Measurements from ENCODE around the gene TUBA8.
"Not testable (repeated sequence)": the region's sequence is repeated elsewhere in the genome, so short reads cannot be mapped to it uniquely, and the experiment has no call there.

TUBA8 gene

GRCh38 chr22:18136563-18137320, 26.1 kb downstream of the TUBA8 start:
- no peak for DNase-seq

- DNase-seq: not testable (repeated sequence)
Observed at GRCh38 chr22:18141004-18141403, 30.4 kb downstream of the TUBA8 start.

GRCh38 chr22:18144105-18144504, 33.5 kb downstream of the TUBA8 start:
- DNase-seq: no peak

- DNase-seq: no peak
Observed at GRCh38 chr22:18145676-18146388, 35.2 kb downstream of the TUBA8 start.

- no peak for DNase-seq
Observed at GRCh38 chr22:18146389-18146753, 35.8 kb downstream of the TUBA8 start.

GRCh38 chr22:18147791-18148190, 37.2 kb downstream of the TUBA8 start:
- DNase-seq: no peak

GRCh38 chr22:18148293-18148965, 37.8 kb downstream of the TUBA8 start:
- DNase-seq: no peak

GRCh38 chr22:18152519-18152918, 41.9 kb downstream of the TUBA8 start:
- DNase-seq: no peak

- DNase-seq: no peak
Observed at GRCh38 chr22:18154821-18155390, 44.3 kb downstream of the TUBA8 start.

GRCh38 chr22:18155546-18155945, 44.9 kb downstream of the TUBA8 start:
- DNase-seq: not testable (repeated sequence)

GRCh38 chr22:18156878-18157713, 46.5 kb downstream of the TUBA8 start:
- no peak for DNase-seq

GRCh38 chr22:18157714-18158028, 47.1 kb downstream of the TUBA8 start:
- no peak for DNase-seq

GRCh38 chr22:18160641-18161040, 50.0 kb downstream of the TUBA8 start:
- DNase-seq: not testable (repeated sequence)

GRCh38 chr22:18163843-18164242, 53.2 kb downstream of the TUBA8 start:
- DNase-seq: not testable (repeated sequence)

GRCh38 chr22:18164584-18164983, 54.0 kb downstream of the TUBA8 start:
- DNase-seq: not testable (repeated sequence)

GRCh38 chr22:18165356-18165755, 54.7 kb downstream of the TUBA8 start:
- DNase-seq: not testable (repeated sequence)

- not testable (repeated sequence) for DNase-seq
Observed at GRCh38 chr22:18170284-18170683, 59.7 kb downstream of the TUBA8 start.

- DNase-seq: not testable (repeated sequence)
Observed at GRCh38 chr22:18172203-18172602, 61.6 kb downstream of the TUBA8 start.

- not testable (repeated sequence) for DNase-seq
Observed at GRCh38 chr22:18172776-18173175, 62.2 kb downstream of the TUBA8 start.

- not testable (repeated sequence) for DNase-seq
Observed at GRCh38 chr22:18173441-18173840, 62.8 kb downstream of the TUBA8 start.

Data from SIG-M5 (cell line).